GM19328 (cell line): ENCODE data around the gene ELOVL2.
"Not testable (repeated sequence)": the region's sequence is repeated elsewhere in the genome, so short reads cannot be mapped to it uniquely, and the experiment has no call there.

Experiments used
- ATAC-seq: cut with Tn5 transposase; IDR thresholded peaks from one replicate; pipeline ENCODE4 v1.9.1; 2021; ENCODE audit warnings: mild to moderate bottlenecking, moderate library complexity; ENCODE audit not compliant: unreplicated experiment

The ELOVL2 gene

DNA sequence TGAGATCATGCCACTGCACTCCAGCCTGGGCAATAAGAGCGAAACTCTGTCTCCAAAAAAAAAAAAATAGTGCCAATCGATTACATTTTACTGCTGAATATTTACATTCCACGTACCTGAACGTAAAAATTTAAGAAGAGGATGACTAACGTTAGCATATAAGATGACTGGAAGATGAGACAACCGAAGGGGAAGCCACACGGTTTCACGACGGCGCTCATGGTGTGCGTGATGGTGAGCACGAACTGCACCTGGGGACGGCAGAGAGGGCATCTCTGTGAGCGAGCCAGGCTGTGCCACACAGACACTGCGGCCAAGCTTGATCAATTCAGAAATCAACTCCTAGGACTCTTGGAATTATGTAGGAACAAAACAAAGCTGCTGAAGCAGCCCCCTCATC lies 54.5 kb downstream of the ELOVL2 start:
- no peak for ATAC-seq

DNA sequence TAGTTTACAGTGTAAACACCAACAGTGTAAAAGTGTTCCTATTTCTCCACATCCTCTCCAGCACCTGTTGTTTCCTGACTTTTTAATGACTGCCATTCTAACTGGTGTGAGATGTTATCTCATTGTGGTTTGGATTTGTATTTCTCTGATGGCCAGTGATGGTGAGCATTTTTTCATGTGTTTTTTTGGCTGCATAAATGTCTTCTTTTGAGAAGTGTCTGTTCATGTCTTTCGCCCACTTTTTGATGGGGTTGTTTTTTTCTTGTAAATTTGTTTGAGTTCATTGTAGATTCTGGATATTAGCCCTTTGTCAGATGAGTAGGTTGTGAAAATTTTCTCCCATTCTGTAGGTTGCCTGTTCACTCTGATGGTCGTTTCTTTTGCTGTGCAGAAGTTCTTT lies 59.1 kb downstream of the ELOVL2 start:
- not testable (repeated sequence) for ATAC-seq

DNA sequence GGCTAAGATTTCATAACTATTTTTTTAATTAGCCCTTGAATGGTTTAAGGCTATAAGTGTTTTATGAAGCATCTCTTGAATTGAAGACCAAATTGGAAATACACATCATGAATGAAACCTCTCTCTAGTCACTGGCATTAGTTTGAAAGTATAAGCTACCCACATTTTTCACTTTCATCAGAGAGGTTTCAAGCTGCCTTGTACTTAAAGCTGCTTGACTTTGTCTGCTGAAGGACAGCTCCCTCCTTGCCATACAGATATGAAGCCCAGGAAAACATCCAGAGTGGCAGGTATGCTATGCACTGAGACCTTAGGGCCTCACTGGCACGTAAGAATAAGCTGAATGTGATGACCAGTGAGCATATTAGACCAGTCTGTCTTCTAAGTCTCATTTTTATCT lies 62.7 kb downstream of the ELOVL2 start:
- ATAC-seq, result no peak

DNA sequence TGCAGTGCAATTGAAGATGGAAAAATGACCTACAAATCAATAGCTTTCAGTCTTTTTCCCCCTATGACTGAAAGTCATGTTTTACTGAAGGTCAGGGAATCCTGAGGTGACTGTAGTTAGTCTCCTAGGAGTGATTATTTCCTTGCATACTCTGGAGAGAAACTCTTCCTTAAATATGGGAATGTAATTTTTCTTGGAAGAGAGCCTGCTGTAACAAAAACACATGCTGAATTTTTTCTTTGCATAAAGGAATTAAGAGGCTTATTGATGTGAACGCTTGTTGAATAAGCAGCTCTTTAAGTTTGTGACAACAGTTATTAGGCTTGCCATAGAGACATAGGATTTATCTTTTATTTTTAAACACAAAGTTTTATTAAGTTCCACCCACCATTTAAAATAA lies 64.5 kb downstream of the ELOVL2 start:
- ATAC-seq, result no peak

DNA sequence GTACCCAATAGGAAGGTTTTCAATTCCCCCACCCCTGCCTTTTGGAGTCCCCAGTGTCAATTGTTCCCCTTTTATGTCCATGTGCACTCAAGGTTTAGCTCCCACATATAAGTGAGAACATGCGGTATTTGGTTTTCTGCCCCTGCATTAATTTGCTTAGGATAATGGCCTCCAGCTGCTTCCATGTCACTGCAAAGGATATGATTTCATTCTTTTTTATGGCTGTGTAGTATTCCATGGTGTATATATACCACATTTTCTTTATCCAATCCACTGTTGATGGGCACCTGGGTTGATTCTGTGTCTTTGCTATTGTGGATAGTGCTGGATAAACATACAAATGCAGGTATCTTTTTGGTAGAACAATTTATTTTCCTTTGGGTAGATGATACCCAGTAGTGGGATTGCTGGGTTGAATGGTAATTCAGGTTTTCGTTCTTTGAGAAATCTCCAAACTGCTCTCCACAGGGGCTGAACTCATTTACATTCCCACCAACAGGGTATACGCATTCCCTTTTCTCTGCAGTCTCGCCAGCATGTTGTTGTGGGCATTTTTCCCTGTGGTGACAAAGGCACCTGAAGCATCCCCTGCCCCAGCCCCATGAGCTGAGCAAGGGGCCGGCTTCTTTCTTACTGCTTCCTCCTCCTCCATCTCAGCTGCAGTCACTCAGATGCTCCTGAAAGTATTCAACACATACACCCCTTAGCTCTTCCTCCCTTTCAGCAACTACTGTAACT lies 66.7 kb downstream of the ELOVL2 start:
- ATAC-seq, result no peak

DNA sequence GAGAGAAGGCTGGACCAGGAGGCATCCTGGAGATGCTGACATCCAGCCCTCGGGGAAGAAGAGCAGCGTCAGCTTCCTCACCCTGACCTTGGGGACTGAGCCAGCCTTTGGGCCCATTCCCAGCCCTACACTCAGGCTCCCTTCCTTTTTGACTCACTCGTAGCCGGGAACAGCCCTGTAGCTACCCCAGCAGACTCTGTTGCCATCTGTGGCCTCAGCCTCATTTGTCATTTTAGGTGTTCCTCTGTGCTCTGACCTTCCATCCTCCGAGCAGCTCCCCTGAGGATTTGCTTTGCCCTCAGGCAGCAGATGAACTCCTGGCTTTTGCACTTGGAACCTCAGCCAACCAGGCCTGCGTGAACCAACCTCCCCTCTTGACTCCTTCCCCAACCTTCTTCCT lies 67.5 kb downstream of the ELOVL2 start:
- ATAC-seq, result no peak

DNA sequence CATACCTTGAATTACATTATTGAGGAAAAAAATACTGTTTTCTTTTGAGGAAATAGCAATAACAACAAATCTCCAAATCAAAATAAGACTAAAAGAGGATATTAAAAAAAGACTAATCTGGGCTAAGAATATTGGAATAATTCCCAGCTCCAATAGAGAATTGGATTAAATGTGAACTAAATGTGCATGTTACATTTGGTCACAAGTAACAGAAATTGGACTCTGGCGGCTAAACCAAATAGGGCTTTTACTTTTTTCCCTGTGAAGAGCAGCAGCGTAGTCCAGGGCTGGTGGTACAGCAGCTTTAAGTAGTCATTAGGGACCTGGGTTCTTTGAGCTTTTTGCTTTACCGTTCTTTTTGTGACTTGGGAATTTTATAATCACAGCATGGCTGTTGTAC lies 71.9 kb downstream of the ELOVL2 start:
- ATAC-seq, result no peak

DNA sequence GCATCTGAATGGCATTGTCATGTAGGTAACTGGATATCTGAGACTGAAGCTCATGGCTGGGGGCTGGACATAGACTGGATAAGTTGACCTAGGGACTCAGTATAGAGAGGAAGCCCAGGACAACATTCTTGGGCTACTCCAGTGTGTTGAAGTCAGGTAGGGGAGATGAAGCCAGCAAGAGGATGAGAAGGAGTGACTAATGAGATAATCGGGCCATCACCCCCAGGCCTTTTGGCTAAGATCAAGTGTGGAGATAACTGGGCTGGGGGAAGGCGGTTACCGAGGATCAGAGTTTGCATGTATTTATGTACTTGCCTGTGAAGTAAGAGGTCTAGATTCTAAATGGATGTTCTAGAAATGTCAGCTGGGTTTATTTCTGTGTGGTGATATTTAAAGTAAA lies 73.4 kb downstream of the ELOVL2 start:
- no peak for ATAC-seq

DNA sequence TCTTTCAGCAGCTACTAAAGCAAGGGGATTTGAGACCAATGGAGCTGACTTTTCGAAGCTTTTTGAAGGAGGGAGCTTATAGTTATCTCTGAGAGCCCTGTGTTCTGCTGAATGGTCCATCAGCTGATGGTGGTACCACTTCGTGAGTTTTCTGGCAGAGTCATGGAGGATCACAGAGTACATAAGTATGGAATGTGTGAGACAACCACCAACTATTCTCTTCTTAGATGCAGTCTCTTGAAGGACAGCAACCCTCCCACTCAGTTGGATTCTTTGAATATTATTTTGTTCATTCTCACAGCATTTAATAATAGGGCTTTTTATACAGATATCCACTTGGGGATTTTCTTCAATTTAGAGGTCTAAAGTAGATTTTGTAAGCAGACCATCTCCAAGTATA lies 75.3 kb downstream of the ELOVL2 start:
- ATAC-seq, result no peak

DNA sequence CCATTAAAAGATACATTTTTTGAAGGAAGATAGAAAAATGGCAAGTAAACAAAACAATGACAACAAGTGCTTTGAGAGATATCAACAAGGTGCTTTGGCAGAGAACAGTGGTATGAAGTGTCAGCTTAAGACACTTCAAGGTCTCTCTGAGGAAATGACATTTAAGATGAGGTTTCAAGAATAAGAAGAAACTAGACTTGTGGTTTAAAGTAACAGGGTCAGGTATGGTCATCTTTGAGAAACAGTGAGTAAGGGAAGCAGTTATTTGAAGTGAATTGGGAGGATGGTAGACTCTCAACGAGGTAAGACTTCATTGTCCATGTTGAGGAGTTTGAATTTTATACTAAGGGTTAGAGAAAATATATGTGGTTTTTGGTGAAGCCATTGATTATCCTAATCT lies 79.4 kb downstream of the ELOVL2 start:
- ATAC-seq, result no peak

DNA sequence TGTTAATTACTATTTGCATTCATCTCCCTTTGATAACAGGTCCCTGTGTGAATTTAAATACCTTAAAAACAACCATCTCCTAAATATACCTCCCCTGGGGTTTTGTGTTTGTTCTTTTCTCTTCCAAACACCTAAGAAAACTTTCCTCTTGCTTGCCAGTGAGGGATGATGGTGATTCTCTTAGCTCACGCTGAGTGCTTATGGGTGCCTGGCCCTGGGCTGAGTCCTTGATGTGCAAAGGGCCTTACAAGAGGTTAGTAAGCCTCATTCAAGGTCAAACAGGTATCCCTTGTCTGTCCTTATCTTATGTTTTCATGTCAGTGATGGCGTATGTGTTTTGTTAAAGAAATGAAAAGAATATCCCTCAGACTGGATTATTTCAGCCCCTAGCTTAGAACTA lies 81.0 kb downstream of the ELOVL2 start:
- ATAC-seq, result no peak

DNA sequence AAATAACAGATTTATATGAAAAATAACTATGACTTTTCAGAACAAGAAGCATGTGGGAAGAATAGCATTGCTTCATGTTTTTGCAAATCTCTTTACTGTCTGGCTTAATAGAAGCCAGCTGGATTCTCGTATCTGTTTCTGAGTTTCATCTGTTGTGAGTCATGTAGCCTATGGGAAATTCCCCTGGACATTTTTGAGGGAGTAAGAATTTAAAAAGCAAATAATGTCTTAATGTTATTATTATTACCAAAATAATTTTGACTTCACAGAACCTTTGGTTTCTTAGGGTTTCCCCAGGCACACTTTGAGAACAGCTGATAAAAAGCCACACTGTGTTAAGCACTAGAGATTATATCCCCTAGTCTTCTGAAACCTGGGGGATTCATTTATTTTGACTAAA lies 81.4 kb downstream of the ELOVL2 start:
- ATAC-seq, result no peak

DNA sequence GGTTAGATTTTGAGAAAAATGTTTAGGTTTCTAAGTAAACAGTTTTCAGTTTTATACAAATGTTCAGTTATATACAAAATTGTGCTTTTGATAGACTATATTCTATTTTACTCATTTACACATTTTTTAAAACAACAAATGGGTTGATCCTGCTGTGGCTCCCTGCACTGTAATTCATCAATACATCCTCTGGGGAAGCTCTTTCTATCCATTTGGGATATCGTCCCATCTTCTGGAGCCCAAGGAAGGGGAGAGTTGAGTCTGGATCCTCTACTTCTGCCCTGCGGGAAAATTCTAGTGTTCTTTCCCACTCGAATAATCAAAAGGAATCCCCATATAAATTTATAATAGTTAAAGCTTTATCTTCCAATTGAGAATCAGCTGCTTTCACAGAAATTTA lies 82.3 kb downstream of the ELOVL2 start:
- ATAC-seq, result no peak

DNA sequence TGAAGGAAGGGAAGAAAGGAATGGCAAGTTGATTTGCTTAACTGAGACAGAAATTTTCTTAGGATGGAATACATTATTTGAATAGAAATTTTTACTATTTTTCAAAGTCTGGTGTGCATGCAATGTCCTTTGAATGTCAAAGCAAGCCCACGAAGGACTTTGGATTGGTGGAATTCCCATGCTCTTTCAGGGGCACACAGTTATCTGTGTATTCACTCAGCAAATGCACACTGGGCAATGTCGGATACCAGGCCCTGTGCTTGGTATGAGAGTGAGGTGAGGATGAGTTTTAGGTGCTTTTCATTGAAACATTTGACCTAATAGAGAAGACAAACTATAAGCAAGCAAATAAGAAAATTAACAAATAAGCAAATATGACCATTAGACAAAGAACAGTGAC lies 83.9 kb downstream of the ELOVL2 start:
- ATAC-seq, result no peak

DNA sequence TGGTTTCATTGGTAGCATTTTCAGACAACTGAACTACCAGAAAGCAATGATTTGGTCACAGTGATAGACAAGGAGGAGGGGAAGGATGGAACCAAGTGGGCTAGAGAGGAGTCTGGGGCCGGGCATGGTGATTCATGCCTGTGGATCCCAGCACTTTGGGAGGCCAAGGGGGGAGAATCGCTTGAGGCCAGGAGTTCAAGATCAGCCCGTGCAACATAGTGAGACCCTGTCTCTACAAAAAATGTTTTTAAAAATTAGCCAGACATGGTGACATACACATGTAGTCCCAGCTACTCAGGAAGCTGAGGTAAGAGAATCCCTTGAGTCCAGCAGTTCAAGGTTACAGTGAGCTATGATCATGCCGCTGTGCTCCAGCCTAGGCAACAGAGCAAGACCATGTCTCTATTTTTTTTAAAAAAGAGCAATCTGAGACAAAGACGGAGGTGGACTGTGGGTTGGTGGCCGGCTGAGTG lies 86.7 kb downstream of the ELOVL2 start:
- ATAC-seq, result no peak

DNA sequence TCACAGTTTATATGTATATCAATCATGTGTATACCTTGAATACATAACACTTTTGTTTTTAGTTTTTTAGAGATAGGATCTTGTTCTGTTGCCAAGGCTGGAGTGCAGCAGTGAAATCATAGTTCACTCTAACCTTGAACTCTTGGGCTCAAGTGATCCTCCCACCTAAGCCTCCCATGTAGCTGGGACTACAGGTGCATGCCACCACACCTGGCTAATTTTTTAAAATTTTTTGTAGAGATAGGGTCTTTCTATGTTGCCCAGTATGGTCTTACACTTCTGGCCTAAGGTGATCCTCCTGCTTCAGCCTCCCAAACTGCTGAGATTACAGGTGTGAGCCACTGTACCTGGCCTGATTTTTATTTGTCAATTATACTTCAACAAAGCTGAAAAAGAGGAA lies 87.3 kb downstream of the ELOVL2 start:
- no peak for ATAC-seq

DNA sequence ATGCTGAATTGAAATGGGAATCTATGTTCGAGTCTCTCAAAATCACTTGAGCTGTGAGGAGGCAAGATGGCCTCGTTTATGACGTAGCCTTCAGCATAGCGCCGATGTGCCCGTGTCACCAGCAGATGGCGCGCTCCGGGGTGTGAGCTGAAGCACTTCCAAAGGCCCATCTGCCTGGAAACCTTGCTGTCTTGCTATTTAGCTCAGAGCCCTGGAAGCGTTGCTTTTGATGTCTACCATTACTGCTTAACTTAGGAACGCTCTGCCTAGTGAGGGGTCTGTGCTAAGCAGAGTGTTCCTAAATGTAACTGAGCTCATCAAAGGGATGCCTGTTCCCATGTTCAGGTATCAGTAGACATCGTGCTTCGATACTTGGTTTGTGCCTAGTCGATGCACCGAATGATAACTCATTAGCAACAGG lies 89.5 kb downstream of the ELOVL2 start:
- no peak for ATAC-seq

DNA sequence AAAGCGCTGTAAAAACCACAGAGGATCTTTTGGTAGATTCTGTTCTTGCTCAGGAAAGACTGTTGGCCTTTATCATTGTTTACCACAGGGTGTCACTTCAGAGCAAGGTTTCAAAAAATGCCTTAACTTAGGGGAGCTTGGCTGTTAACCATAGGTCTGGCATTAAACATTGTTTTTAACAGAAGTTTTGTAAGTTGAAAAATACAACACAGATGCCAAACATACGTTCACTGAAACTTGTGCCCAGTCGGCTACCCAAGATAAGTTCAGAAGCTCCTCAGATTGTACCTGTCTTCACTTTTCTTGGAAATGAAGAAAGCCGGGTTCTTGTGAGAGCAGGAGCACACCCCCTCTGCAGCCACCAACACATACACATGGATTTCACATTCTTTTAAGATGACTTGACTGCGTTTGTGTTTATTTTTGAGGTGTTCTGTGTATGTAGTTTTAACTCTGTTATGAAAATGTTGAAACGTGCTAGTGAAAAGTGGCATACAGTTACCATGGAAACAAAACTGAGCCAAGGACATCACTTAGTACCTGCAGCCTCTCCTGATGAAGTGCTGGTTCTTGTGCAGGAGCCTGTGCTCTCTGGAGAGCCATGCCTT lies 92.3 kb downstream of the ELOVL2 start:
- ATAC-seq, result no peak

DNA sequence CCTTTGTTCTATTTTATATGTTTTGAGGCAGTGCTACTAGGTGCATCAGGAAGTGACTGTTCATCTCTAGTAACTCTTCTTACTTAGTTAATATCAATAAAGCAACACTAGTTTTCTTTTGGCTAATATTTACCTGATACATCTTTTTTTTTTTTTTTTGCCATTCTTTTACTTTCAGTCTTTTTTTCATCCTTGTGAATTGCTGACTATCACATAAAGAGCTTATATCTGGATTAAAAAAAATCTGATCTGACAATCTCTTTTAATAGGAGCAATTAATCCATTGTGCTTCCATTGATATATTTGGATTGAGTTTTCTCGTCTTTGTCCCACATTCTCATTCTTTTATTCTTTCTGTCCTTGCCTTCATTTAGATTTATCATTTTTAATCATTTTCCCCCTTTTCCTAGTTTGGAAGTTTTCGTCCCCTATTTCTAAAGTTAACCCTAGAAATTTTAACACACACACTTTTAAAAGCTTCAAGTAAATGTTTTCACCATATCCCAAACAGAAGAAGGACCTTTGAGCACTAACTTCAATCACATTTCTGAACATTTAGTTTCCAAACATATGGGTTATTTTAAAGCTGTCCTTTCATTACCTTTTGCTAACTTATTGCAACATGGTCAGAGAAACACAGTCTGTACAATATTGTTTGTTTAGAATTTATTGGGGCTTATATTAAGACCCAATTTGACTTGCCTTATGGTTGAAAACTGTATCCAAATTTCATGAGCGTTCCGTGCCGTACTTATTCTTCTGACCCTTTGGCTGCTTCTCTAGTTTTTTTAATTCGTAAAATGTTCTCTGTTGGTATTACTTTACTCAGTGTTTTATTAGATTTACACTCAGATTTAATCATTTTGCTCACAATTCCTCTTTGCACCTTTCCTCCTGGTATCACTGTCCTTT lies 94.3 kb downstream of the ELOVL2 start:
- no peak for ATAC-seq

DNA sequence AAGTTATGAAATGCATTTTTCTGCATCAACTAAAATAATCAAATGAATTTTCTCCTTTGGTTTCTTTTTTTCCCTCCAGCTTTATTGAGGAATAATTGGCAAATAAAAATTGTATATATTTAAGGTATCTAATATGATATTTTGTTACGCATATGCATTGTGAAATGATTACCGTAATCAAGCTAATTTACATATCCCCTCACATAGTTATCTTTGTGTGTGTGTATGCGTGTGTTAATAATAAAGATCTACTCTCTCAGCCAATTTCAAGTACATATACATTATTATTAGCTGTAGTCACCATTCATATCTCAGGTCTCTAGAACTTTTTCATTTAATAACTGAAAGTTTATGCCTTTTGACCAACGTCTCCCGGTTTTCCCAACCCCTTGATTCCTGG lies 96.1 kb downstream of the ELOVL2 start:
- ATAC-seq, result no peak

DNA sequence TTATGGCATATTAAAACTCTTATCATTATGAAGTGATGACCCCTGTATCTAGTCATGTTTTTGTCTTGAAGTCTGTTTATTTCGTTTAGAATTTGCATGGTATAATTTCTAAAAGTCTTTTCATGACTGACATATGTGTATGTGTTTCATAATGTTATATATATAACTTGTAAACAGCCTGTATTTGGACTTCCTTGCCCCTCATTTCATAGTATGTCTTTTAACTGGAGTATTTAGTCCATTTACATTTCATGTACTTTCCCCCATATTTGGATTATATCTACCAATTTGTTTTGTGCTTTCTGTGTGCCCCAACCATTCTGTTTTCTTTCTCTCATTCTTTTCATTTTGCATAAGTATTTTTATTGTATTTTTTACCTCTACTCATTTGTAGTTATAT lies 98.3 kb downstream of the ELOVL2 start:
- ATAC-seq, result no peak

DNA sequence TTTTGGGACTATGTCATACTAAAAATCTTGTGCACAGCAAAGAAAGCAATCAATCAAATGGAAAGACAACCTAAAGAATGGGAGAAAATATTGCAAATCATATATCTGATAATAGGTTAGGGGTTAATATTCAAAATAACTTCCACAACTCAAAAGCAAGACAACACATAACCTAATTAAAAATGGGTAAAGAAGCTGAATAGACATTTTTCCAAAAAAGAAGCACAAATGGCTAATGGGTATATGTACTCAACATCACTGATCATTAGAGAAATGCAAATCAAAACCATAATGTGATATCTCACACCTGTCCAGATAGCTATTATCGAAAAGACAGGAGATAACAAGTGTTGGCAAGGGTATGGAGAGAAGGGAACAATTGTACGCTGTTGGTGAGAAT lies 104.3 kb downstream of the ELOVL2 start:
- no peak for ATAC-seq
